ENCODE measurements around the gene FCER2.
"Not testable (repeated sequence)": the region's sequence is repeated elsewhere in the genome, so short reads cannot be mapped to it uniquely, and the experiment has no call there.

Gene FCER2, protein sequence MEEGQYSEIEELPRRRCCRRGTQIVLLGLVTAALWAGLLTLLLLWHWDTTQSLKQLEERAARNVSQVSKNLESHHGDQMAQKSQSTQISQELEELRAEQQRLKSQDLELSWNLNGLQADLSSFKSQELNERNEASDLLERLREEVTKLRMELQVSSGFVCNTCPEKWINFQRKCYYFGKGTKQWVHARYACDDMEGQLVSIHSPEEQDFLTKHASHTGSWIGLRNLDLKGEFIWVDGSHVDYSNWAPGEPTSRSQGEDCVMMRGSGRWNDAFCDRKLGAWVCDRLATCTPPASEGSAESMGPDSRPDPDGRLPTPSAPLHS

DNA sequence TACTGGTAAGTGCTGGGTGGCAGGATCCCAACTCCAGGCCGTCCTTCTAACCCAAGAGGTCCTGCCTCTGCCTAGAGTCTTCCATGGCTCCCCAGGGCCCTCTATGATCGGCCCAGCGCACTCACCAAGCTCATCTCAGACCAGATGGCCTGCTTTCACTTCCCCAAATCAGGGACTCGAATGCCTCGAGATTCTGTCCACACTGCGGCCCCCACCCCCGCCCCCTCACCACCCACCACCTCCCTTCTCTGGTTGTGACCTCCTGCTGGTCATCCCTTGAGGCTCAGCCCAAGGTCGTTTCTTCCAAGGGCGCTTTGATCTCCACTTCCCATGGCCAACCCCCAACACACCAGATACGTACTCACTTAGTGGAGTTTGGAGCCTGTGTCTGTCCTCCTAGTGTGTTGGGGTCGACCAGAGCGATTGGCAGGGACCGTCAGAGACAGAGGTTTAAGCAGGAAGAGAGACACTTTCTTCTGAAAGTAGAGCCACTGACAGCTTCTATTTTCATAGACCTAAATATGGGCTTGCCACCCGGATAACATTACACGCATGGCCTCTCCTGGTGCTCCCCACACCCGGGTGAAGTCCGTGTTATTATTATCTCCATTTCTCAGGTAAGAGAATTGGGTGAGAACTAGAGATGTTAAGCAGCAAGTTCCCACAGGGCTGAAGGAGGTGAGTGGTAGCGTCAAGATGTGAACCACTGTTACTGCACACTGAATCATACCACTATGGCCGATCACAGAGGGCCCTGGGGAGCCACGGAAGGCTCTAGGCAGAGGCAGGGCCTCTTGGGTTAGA, at the start of gene FCER2:
FCER2 (minus strand) TSS at position 478 of the 804 bp plus-strand sequence. CDS start 2,371 bp downstream, outside the sequence.
- TF ChIP-seq, protein P1, sequence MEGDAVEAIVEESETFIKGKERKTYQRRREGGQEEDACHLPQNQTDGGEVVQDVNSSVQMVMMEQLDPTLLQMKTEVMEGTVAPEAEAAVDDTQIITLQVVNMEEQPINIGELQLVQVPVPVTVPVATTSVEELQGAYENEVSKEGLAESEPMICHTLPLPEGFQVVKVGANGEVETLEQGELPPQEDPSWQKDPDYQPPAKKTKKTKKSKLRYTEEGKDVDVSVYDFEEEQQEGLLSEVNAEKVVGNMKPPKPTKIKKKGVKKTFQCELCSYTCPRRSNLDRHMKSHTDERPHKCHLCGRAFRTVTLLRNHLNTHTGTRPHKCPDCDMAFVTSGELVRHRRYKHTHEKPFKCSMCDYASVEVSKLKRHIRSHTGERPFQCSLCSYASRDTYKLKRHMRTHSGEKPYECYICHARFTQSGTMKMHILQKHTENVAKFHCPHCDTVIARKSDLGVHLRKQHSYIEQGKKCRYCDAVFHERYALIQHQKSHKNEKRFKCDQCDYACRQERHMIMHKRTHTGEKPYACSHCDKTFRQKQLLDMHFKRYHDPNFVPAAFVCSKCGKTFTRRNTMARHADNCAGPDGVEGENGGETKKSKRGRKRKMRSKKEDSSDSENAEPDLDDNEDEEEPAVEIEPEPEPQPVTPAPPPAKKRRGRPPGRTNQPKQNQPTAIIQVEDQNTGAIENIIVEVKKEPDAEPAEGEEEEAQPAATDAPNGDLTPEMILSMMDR (IDR thresholded peaks at IDR 0.05; ENCODE audit: low read depth, low read length): no peak
- no peak for DNase-seq (ENCODE audit: extremely low read depth, low read depth)

DNA sequence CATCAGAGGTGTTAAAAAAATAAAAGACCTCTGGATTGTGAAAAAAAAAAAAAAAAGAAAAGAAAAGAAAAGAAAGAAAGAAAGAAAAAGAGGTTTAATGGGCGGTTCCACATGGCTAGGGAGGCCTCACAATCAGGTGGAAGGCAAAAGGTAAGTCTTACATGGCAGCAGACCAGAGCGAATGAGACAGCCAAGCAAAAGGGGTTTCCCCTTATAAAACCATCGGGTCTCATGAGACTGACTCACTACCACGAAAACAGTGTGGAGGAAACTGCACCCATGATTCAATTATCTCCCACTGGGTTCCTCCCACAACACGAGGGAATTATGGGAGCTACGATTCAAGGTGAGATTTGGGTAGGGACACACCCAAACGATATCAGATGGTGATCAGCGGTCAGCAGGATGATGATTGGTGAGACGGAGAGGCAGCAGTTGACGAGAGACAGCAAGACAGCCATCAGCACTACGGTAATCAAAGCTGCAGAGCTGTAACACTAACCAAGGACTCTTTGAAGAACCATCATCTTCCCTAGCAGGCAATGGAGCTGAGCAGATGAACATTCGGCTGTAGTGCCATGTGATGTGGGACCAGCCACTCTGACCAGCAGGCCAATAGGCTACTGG, 49.3 kb upstream of the FCER2 start:
- TF ChIP-seq, protein P1 (IDR thresholded peaks at IDR 0.05; ENCODE audit: low read depth, low read length): no peak
- no peak for DNase-seq (ENCODE audit: extremely low read depth, low read depth)

DNA sequence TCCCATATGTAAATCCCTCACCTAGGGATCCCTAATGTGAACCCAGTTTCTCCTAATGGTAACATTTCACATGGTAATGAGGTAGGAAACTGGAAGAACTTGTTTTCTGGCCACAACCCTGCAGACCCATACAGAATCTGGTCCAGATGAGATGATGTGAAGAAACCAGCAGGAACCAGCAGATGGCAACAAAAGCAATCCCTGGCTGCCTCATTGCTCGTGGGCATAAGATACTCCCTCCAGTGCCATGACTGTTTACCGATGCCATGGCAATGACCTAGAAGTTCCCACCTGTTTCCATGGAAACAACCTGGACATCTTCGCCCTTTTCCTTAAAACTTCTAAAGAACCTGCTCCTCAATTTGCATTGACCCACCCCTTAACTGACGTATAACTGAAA, 46.8 kb upstream of the FCER2 start:
- TF ChIP-seq, protein P1 (IDR thresholded peaks at IDR 0.05; ENCODE audit: low read depth, low read length): no peak
- DNase-seq (ENCODE audit: extremely low read depth, low read depth): no peak

DNA sequence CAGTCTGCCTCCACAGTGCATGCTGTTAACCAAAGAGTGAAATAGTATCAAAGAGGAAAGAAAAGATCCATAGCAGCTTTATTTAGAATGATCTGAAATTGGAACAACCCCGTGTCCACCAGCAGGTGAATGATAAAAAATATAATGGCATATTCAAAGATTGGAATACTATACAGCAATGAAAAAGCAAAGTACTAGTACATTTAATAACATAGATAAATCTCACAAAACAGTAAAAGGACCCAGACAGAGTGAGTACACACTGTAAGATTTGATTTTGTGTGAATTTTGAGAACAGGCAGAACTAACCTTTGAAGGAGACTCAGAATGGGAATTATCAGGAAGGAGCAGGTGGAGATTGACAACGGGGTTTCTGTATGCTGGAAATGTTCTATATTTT, 46.2 kb upstream of the FCER2 start:
- DNase-seq (ENCODE audit: extremely low read depth, low read depth): no peak
- TF ChIP-seq, protein P1 (IDR thresholded peaks at IDR 0.05; ENCODE audit: low read depth, low read length): no peak

DNA sequence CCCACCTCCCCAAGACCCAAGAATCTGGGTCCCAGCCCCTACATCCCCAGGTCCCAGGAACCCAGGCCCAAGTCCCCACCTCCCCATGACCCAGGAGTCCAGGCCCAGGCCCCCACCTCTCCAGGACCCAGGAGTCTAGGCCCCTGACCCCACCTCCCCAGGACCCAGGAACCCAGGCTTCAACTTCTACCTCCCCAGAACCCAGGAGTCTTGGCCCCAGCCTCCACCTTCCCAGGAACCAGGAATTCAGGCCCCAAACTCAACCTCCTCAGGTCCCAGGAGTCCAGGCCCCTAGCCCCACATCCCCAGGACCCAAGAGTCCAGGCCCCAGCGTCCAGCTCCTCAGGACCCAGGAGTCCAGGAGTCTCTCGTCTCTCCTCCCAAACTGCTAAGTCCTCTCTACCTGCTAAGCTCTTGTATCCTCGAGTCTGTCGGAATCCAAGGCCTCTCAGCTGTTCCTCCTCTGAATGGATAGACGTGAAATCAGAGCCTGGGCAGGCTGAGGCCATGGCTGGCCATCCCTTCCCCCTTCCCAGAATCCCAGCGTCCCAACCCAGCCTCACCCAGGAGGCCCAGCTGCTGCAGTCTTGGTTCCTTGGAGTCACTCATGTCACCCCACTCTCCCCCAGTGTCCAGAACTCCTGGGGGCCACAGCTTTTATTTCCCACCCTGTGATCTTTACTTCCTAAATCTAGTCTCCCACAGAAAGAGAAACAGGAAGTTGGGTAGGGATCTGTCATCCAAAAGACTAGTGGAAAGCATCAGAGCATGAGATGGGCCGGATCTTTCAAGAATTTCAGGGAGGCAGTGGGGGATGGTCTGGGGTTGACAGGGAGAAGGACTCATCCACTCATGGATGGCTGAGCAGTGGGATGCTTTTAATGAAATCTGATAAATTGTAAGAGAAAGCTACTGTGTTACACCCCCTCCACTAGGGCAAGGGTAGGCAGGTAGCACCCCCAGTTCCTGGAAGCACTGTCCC, 45.3 kb upstream of the FCER2 start, which contains the start of gene CD209:
CD209 (minus strand) TSS at position 632 of the 982 bp plus-strand sequence; CDS start at position 609, 23 bp downstream.
- no peak for DNase-seq (ENCODE audit: extremely low read depth, low read depth)
- TF ChIP-seq, protein P1 (IDR thresholded peaks at IDR 0.05; ENCODE audit: low read depth, low read length): no peak

DNA sequence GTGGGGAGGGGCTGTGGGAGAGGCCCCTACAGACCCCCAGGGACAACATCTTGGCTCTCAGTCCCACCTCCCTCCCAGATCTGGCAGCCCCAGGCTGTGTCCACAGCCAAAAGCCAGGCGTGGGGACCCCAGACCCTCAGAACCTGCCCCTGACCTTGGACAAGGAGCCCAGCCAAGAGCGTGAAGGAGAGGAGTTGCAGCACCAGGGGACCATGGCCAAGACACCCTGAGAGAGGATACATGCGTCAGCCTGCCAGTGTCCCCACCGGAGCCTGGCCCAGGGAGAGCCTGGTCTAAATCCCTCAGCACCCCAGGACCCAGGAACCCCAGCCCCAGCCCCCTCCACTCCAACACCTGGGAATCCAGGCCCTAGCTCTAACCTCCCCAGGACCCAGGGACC, 44.4 kb upstream of the FCER2 start:
- not testable (repeated sequence) for DNase-seq (ENCODE audit: extremely low read depth, low read depth)
